Measurements from ENCODE around the gene TTC7B.

Gene TTC7B

GRCh38 chr14:90487462-90487861 is 328.8 kb downstream of the TTC7B start:
- no peak for DNase-seq (ENCODE audit: low read depth)

GRCh38 chr14:90487031-90487430 is 329.2 kb downstream of the TTC7B start:
- DNase-seq (ENCODE audit: low read depth): no peak

GRCh38 chr14:90484291-90484690 is 331.9 kb downstream of the TTC7B start:
- DNase-seq (ENCODE audit: low read depth): no peak

GRCh38 chr14:90483571-90483974 is 332.7 kb downstream of the TTC7B start:
- peak; percentile 22 for DNase-seq (ENCODE audit: low read depth)

GRCh38 chr14:90483117-90483516 is 333.1 kb downstream of the TTC7B start:
- no peak for DNase-seq (ENCODE audit: low read depth)

GRCh38 chr14:90475298-90475697 is 340.9 kb downstream of the TTC7B start:
- DNase-seq (ENCODE audit: low read depth): no peak

Measured in activated T-cell treated with anti-CD3 and anti-CD28 coated beads for 1 hour (primary cell).